Suprapubic skin (tissue), 4 donors: Measurements from ENCODE around the gene ATP1A2.

ENCODE experiments used
- CTCF ChIP-seq, 2 donors: fragments of 200-600 bp in 1 of 2; fragments of 450-650 bp in 1 of 2; sonication (generic) in 1 of 2; IDR thresholded peaks; one replicate each; pipeline ENCODE4 v1.5.1; 2016 to 2019; ENCODE audit warnings: antibody characterized with exemption in 2 of 2, mild to moderate bottlenecking in 1 of 2, moderate library complexity in 1 of 2
- EP300 ChIP-seq: sonication (generic); formaldehyde crosslinking; IDR thresholded peaks from one replicate; pipeline ENCODE4 v1.6.1; 2017; ENCODE audit warnings: antibody characterized with exemption
- POLR2A ChIP-seq, 2 donors: fragments of 450-650 bp; IDR thresholded peaks; one replicate each; pipeline ENCODE4 v1.6.1; 2017; ENCODE audit warnings: antibody characterized with exemption in 2 of 2, mild to moderate bottlenecking in 2 of 2, moderate library complexity in 2 of 2
- POLR2AphosphoS5 ChIP-seq, 3 donors: sonication (generic); formaldehyde crosslinking; IDR thresholded peaks; one replicate each; pipeline ENCODE4 v1.6.1; 2017; ENCODE audit warnings: antibody characterized with exemption in 3 of 3

GRCh38 chr1:160168016-160168415 is 52.5 kb downstream of the ATP1A2 start:
- TF ChIP-seq CTCF (IDR thresholded peaks at IDR 0.05) (no peak), POLR2A (IDR thresholded peaks at IDR 0.05) (no peak), EP300 (no peak), POLR2AphosphoS5 (IDR thresholded peaks at IDR 0.05) (no peak)
